CMK (cell line): ENCODE results near the gene MYO10.

Experiments used
- DNase-seq: peaks from one replicate; pipeline ENCODE4 v3.0.0-alpha.2; 2010; ENCODE audit warnings: low read depth

Gene MYO10

DNA sequence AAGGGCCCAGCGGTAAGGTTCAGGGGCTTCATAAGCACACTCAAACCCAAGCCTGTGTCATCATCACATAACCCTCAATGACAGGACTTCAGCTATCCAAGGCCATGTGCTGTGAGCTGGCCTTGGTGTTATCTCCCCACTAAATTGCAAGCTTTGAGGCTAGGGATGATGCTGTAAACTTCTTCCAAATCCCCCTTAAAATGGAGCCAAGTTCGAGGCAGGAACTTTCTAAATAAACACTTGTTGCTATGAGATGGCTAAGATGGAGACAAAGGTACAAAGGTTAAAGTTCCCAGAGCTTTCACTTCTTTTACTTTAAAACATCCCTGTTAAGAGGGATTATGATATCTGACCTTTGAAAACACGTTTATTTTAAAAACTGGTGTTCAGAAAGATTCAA lies 123.6 kb downstream of the MYO10 start:
- DNase-seq = no peak

DNA sequence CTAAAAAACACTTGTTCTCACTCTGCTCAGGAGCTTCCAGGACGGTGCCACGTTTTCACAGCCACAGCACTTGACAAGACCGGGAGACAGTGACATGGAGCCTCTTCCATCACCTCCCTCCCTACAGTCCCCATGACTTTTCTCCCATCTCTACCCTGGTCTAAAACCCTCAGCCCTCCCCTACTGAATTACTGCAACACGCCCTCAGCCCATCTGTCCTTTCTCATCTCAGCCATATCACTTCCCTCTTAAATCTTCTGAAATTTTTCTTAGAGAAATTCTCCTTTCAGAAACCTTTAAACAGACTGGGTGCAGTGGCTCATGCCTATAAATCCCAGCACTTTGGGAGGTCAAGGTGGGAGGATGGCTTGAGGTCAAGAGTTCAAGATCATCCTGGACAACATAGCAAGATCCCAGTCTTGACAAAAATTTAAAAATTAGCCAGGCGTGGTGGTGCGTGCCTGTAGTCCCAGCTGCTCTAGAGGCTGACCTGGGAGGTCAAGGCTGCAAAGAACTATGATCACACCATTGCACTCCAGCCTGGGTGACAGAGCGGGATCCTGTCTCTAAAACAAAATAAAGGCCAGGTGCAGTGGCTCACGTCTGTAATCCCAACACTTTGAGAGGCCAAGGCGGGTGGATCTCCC lies 125.8 kb downstream of the MYO10 start:
- DNase-seq = no peak

DNA sequence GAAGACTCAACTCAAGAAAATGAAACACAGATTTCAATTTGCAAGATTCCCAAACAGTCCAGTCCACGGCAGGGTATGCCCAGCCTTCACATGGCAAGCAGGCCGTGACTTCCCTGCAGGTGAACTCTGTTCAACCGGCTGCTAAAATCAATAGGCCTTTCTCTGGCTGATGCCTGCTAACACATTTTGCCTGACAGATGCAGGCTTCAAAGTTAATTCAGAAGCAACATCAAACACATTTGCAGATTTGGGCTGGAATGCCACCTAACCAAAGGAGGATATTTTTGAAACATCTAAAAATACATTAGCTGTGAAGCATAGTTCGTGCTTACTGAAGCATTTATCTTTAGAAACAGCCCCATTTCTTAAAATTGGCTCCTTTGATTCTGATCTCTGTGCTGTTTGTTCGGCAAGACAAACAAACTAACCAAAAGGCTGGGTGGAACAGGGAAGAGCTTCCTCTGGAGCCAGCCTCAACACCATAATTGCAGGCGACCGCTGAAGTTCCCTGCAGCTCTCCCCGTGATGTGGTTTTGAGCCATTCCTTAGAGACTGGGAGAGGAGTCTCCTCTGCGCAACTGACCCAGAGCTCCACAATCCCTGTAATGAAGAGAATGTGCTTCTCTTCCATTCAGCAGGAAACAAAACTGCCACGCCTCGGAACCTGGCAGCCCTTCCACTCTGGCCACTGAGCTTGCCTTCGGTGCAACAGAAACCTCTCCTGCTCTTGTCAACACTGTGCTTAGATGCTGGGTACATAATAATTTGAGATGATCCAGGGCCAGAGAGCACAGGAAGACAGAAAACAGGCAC lies 126.5 kb downstream of the MYO10 start:
- DNase-seq = no peak

DNA sequence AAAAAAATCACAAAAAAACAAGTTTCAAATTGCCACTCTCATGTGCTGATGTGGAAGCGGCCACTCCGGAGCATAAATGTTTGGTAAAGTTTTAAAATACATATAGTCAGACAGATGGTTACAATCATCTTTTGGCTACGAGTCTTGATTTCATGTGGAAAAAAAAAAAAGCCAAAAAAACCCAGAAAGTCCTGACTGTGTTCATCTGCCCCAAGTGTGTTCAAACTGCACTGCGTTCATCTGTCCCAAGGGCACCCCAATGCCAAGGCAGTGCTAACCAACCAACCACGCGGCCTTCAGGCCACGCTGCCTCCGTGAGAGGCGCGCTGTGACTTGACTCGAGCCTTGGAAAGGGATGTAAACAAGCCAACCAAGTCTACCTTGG lies 127.1 kb downstream of the MYO10 start:
- no peak for DNase-seq

DNA sequence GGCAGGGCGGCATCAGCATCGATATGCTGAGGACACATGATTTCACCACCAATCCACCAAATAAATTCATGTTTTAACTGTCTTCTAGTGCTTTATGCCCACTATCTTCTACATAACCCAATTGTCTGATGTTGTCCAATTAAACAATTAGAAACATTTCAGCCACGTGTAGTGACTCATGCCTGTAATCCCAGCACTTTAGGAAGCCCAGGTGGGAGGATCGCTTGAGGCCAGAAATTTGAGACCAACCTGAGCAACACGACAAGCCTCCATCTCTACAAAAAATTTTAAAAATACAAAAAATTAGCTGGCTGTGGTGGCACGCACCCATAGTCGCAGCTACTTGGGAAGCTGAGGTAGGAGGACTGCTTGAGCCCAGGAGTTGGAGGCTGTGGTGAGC lies 128.1 kb downstream of the MYO10 start:
- no peak for DNase-seq

DNA sequence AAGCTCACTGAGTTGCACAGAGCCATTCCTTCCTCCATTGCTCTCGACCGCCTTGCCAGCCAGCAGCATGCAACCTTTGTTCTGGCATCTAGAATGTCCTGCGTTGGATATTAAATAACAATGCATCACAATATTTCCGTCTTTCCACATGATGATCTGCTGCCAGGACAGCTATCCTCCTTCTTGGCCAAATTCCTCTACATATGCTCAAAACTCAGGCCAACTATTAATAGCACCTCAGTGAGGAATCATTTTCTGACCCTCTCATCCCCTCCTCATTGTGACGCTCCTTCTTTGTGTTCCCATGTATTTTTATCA lies 128.6 kb downstream of the MYO10 start:
- no peak for DNase-seq

DNA sequence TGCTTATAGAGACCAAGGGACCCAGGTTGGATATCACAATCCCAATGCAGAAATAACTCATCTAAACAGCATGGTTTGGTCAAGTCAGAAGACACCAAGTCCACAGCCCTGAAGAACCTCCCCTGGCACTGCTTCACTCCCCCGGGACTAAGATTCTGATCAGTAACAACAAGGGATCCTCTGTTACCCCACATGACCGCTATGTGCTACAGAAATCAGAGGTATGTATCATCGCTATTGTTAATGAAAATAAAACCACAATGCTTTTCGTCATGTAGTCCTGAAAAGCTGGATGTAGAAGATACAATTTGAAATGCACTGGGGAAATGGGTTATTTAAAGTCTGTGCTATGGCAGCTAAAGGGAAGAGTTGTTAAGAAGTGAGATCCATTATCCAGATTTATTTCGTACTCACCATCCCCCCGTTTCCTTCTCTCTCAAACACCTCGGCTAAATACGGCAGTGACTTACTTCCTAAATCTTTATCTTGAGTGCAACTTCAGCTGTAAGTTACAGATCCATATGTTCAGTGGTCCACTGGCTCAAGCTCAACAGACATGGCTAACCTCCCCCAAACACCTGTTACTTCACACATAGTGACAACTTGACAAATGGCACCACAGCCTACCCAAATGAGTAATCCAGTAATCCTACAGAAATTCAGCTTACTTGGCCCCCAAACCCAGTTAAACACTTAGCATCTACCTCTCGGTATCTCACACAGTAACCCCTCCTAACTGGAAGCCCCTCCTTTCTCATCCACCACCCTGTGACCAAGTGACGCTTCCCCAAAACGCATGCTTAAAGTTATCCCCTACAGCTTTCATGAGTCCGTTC lies 129.2 kb downstream of the MYO10 start:
- DNase-seq = no peak

DNA sequence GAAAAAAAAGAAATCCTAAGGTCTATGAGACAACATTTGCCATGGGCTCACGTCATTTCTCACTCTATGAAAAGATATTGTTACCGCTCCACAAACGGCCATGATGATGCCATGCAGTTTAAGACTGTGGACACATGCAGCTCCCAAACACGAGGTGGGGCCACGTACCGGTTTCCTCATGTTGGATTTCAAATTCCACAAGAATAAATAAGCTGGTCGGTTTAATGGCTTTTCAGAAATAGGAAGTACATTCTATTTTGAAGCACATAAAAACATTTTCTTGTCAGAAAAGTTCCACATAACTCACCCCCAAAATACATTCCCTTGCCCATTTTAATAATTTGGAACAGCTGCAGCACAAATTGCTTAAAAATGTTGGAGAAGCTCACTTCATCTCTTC lies 130.6 kb downstream of the MYO10 start:
- no peak for DNase-seq

DNA sequence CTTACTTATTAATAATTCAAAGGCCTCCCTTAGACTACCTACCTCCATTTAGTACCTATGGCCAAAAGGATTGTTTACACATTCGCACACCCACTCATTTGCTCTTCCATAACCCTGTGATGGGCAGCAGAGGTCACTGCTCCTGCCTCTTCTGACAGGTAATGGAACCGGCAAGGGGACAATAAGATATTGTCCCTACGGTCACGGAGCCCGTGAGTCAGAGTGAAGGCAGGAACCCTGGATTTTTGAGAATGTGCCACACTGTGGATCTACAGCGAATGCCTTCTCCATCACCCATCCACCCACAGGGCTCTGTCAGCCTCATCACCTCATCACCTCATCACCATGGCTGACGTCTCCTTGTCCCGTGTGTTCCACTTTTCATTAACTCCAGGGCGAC lies 132.3 kb downstream of the MYO10 start:
- no peak for DNase-seq

DNA sequence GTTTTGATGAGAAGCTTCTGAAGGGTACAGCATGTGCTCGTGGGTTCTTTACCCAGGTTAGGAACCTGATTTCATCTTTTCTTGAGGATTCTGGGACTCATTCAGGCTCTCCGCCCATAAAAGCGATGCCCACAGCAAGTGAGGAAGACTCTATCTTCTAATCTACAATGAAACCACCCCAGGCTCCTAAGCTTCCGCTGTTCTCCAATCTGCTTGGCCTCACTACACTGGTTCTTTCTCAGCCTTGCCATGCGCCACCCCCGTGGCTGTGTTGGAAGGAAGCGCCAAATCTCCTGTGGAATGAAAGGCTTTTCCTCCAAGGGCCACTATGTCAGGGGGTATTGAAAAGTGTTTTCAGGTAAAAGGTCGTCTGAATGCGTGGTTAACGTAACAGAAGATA lies 135.6 kb downstream of the MYO10 start:
- DNase-seq = no peak

DNA sequence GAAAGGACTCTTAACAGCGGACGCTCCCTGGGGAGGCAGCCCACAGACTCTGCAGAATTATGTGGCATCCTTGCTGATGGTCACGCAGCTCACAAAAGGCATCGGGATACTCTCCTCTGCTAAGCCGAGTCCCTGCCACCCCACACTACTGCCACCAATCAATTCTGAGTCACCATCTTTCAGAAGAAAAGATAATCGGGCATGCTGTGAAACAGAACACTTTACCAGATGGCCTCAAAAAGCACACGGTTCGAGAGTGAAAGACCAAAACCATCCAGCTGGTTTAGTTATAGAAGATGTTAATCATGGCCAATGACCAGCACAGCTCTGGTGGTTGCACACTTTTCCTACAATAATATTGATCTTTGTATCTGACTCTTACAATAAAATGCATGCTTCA lies 136.3 kb downstream of the MYO10 start:
- no peak for DNase-seq

DNA sequence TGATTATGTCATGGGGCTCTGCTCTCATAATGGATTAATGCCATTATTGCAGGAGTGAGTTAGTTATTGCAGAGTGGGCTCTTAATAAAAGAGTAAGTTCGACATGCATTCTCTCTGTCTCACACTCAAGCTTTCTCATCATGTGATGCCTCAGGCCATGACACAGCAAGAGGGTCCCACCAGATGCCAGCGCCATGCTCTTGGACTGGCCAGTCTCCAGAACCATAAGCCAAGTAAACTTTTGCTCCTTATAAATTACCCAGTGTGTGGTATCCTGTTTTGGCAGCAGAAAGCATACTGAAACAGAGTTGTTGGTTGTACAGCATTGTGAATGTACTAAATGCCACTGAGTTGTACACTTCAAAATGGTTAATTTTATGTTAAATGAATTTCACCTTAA lies 138.1 kb downstream of the MYO10 start:
- DNase-seq = no peak

DNA sequence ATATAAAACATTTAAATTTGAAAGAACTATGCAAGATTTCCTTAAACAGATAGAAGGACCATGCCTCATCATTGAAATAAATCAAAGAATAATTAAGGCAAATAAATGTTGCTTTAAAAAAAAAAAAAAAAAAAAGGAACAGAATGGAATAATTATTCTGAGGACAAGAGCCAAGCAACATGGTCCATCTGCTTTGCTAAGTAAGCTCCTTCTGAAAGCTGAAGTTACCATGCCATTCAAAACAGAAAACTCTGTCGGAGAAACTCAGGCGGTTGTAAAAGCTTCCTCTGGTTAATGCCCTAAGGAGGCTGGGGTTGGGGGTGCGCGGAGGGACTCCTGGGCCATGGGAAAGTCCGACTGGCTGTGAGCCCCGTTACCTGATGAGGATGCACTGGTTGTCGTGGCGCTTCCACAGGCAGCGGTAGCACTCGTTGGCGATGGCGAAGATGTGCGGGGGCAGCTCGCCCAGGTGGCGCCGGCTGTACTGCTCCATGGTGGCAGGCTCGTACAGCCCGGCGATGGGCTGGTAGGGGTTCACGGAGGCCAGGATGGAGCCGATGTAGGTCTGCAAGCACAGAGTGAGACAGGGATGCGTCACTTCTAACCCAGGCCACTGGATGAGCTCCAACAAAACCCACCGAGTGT lies 141.7 kb downstream of the MYO10 start:
- no peak for DNase-seq

DNA sequence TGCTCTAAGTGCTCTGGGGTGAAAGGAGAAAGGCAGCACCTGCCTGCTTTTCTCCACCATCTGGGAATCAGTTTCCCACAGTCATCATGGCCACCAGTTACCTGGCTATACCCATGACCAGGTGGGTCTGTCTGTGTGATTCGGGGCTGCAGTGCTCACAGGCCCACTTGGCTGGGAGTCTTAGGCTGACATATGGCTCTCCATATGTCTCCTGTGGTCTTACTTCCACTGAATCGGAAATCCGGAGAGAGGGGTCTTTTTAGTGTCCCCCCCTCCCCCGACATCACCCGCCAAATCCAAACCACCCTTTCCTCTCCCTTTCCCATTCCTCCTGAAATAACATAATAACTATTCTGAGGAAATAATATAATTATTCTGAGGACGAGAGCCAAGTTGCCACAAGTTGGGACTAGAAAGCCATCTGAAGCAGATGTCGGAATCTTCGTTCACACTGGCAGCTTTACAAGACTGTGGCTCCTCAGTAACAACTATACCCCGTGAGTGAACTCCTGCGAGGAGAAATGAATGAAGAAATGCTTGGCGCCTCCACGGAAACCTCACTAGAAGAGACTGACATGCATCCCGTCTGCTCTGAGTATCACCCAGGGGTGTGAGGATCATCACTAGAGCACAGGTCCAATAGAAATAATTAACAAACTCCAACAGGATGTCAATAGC lies 143.4 kb downstream of the MYO10 start:
- no peak for DNase-seq

DNA sequence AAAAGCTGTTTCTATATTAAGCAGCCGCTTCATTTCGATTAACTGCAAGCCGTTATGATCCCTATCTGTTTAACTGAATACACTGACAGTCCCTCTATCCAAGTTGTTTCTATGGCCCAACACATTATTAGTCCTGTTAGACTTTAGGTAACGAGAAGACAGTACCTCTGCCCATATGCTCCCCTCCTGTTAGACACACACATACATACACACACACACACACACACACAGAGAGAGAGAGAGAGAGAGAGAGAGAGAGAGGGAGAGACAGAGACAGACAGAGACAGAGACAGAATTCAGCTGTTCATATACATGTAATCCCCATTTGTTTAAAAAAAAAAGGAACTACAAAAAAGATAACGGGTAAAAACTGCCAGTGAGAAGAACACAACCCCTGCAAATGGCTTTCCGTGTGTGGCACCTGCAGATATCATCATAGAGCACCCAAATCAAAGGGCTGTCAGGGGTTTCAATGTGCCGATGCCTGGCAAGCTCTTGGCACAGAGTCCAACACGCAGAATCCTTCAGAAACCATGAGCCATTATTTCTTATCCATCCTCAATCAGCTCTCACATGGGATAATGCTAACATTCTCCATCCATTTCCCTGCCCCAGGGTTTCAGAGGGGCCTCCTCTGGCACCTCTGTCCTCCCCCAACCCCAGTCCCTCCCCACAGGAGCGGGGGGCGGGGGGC lies 144.0 kb downstream of the MYO10 start:
- DNase-seq = no peak

DNA sequence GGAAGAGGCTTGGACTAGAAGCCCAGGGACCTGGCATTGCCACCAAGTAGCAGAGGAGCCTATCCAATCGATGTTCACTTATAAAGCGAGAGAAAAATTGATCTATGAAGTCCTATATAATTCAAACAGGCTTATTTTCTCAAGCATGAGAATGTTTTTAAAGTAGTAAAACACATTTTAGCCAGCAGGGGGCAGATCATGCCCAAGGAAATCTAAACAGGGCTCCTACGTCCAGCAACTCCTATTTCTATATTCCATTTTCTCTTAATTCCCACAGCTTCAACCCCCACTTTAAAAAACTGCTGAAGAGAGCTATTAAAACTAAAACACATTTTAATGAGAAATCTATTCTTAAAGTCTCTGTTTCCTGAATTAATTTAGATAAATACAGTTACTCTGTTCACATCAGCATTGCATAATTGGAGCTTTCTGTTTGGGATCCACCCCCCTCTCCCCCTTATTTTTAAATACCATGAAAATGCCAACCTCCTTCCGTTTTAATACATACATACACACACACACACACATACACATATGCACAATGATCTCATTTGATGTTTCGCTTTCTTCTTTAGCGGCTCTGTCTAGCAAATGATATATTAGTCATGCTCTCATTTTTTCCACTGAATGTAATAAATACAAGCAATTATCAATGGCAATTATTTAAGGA lies 144.9 kb downstream of the MYO10 start:
- DNase-seq = peak; percentile 25

DNA sequence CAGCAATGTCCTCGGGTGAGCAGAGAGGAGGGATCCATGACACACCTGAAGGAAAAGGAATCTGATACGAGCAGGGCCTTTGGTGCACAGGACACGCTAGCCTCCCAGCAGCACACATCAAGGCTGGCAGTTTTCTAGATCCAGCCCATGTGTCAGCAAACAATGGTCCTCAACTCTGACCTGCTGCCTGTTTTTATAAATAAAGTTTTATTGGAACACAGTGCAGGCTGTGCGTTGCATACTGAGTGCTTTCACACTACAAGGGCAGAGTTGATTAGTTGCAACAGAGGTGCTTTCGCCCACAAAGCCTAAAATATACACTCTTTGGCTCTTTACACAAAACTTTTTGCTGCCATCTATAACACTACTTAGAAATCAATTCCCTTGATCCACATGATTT lies 147.1 kb downstream of the MYO10 start:
- no peak for DNase-seq

DNA sequence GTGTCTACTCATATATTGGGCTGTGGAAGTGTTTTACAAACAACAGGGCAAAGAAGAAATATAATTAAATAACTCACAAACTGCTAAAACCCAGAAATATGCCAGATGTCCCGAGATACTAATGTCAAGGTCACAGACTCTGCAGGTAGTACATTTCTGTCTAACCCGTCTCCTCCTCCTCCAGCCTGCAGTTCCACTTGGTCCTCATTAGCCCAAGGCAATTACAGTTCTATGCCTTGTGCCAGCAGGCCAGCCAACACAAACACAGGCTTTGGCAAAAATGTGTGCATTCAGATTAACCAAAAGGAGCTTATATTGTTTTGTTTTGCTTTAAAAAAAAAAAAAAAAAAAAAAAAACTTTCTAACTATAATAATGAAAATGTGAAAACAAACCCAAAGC lies 148.8 kb downstream of the MYO10 start:
- DNase-seq = no peak

DNA sequence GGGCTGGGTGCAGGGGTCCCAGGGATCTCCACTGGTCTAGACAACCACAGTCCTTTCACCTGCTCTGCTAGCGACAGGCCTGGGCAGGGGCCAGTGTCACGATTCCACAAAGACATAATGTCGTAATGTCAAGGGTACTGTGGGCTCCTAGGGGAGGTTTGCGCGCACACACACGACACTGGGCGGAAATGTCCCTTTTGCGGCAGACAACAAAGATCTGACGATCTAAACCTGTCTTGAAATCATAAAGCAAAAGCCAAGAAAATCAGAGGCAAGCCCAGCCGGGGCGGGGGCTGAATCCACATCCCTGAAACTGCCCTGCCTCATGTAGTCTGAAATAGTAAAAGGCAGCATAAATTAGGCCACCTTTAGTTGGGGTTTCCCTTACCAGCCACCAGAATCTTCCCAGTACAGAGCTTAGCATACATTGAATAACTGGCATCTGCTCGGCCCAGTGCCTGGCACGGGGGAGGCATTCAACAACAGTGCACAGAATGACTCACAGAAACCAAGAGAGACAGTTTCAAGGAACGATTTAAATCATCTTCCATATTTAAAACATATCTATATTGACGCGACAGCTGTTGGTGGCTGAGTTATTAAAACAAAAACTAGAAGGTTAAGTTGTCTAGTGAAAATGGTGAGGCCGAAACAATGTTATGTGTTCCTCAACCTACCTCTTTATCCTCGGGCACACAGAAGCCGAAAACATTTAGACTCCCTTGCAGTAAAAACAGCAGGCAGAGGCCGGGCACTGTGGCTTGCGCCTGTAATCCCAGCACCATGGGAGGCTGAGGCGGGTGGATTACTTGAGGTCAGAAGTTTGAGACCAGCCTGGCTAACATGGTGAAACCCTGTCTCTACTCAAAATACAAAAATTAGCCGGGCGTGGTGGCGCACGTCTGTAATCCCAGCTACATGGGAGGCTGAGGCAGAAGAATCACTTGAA lies 151.0 kb downstream of the MYO10 start:
- DNase-seq = no peak

DNA sequence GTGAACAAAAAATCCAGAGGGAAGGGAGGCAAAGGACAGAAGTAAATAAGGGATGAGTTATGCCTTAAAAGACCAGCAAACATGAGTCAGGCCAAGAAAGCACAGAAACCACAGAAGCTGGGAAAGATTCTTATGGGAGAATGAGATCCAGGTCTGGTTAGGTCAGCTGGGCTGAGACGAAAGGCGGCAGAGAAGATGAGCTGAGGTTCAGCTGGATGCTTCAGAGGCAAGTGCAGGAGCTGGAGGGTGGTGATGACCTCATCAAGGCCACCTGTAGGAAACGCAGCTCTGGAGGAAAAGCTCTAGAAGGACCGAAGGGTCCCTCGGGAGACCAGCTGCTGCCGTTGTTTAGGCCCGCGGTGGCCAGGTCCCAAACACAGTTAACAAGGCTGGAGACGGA lies 152.0 kb downstream of the MYO10 start:
- no peak for DNase-seq
